GM23338 (cell line): ENCODE data around the gene DAB2.

ENCODE experiments used
- CTCF ChIP-seq, 2 experiments: fragments of 200-600 bp in 1 of 2; sonication (generic) in 1 of 2; conservative IDR thresholded peaks; 2 replicates each; pipeline versions ENCODE4 v1.5.1 to v1.6.1; 2016 to 2017; ENCODE audit warnings: antibody characterized with exemption in 2 of 2, low read depth in 2 of 2, mild to moderate bottlenecking in 2 of 2, moderate library complexity in 1 of 2
- EZH2 ChIP-seq: fragments of 200-600 bp; sonication (generic); IDR thresholded peaks from one replicate; pipeline ENCODE4 v1.8.0; 2017; ENCODE audit warnings: antibody characterized with exemption, mild to moderate bottlenecking, low read depth; ENCODE audit not compliant: unreplicated experiment

GRCh38 chr5:39442991-39443390, 18.2 kb upstream of the DAB2 start:
- TF ChIP-seq CTCF (conservative IDR thresholded peaks at IDR 0.05; ENCODE audit: low read depth in 2 of 2) (no peak), EZH2 (no peak)
